ENCODE measurements around the gene DVL3.
"Not testable (repeated sequence)": the region's sequence is repeated elsewhere in the genome, so short reads cannot be mapped to it uniquely, and the experiment has no call there.

The DVL3 gene

GRCh38 chr3:184154885-184155643 is at the start of gene DVL3:
DVL3 (plus strand) TSS chr3:184155377; CDS start chr3:184155636, 259 bp downstream.
- DNase-seq (ENCODE audit: low read depth) = peak; percentile 4

GRCh38 chr3:184110316-184110725 is 44.9 kb upstream of the DVL3 start:
- DNase-seq (ENCODE audit: low read depth) = no peak

- no peak for DNase-seq (ENCODE audit: low read depth)
Observed at GRCh38 chr3:184116017-184116416, 39.2 kb upstream of the DVL3 start.

GRCh38 chr3:184117636-184118035 is 37.5 kb upstream of the DVL3 start:
- DNase-seq (ENCODE audit: low read depth) = no peak

- not testable (repeated sequence) for DNase-seq (ENCODE audit: low read depth)
Observed at GRCh38 chr3:184121031-184121430, 34.1 kb upstream of the DVL3 start.

DNA sequence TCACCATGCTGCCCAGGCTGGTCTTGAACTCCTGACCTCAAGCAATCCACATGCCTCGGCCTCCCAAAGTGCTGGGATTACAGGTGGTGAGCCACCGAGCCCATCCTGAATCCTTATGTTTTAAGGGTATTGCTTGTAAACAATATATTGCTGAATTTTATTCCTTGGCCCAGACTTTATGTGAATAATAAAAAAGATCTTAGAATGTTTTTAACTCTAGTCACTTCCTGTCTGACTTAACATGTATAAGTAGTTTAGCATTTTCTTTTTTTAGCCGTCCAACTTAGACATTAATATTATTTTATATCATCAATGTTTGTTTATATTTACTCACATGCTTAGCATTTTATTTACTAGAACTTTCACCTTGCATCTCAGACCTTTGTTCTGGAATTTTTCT is 29.2 kb upstream of the DVL3 start:
- DNase-seq (ENCODE audit: low read depth) = no peak

- no peak for DNase-seq (ENCODE audit: low read depth)
Observed at GRCh38 chr3:184129012-184129411, 26.2 kb upstream of the DVL3 start.

DNA sequence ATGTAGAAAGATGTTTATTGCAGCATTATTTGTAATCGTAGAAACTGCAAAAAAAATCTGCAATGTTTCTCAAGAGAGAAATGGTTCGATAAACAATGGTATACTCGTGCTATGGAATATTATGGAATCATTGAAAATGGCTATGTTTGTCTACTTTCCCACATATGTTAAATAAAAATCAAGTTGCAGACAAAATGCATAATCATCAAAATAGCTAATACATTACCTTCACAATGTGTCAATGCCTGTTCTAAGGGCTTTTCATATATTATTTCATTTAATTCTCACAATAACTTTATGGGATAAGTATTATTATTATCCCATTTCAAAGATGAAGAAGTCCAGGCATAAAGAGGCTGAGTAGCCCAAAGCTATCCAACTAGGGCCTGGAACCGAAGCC is 22.2 kb upstream of the DVL3 start:
- DNase-seq (ENCODE audit: low read depth) = no peak

DNA sequence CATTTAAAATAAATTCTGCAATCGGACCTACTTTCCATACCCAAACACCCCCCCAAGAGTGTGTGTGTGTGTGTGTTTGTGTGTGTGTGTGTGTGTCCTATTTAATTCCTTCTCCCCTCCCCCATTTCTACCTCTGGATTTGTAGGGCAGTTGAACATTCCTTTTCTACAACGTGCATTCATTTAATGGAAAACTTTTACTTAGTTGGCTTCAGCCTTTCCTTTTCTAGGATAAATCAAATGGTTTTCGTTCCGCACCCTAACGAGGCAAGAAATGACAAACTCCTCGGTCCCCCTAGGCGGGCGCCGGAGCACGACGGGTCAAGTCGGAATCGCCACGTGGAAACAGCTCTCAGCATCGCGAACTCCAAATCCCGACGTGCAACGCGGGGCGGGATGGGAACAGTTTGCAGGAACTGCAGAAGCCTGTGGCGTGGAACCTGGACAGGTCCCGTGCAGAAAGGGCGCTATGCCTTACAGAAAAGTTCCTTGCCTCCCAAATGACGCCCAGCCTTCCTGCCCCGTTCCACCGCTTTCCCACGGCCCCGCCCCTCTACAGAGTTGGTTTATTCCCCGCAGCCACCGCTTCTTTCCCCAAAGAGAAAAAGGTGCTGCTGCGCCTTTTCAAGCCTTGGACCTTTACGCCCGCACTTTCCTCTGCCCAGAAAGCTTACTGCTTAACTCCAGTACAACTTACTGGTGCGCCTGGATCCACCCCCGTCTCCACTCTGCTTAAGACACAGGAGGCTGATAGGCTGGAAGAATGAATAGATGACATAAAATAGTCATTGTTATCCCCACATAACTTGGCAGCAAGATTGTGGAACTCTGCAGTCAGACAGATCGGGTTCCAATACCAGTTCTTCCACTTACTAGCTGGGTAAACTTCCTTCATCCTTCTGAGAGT is 21.1 kb upstream of the DVL3 start:
- no peak for DNase-seq (ENCODE audit: low read depth)

DNA sequence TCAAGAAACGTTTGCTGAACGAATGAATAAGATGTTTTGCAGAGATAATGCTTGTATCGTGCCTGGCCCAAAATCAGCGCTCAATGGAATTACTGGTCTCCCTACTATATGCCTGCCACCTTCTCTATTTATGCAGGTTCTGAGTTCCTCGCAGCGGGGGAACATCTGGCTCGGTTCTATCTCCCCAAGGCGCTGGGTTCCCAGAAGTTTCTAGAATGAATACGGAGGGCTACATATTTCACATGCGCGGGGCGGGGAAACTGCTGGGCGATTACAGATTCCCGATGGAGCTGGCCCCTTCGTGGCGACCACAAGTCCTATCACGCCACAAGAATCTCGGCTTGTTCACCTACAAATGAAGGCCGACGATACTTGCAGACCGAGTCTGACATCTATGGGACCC is 20.4 kb upstream of the DVL3 start:
- DNase-seq (ENCODE audit: low read depth) = no peak

DNA sequence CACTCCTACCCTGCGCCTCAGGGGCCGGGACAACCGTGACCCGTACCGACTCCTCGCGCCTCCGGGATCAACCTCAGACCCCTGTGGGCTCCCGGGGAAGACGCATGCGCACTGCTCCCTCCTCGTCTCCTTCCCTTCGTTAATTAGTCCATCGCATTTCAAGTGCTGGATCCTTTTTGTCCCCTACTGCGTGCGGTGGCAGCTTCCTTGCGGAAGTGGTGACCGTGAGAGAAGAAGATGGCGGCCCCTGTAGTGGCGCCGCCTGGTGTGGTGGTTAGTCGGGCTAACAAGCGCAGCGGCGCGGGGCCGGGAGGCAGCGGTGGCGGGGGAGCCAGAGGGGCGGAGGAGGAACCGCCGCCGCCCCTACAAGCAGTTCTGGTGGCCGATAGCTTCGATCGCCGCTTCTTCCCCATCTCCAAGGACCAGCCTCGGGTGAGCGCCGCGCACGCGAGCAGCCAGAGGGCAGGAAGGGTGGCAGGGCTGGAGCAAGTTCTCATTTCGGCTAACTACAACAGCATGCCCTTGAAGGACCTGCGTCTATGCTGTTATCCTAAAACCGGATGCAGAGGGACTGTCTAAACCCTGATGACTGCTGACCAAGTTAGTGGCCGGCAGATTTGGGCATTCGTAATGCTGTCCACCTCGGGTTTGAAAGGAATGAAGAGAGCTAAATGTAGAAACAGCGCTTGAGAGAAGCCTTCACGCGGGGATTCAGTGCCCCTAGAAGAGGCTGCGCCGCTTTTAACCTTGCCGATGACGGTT is 19.8 kb upstream of the DVL3 start, which contains the start of gene EIF2B5:
Gene EIF2B5, plus strand, starts transcription at position 210 of the 762 bp plus-strand sequence. Its CDS starts 28 bp downstream, at position 238.
- DNase-seq (ENCODE audit: low read depth) = peak; percentile 74

GRCh38 chr3:184135911-184136260 is 19.3 kb upstream of the DVL3 start:
- no peak for DNase-seq (ENCODE audit: low read depth)

DNA sequence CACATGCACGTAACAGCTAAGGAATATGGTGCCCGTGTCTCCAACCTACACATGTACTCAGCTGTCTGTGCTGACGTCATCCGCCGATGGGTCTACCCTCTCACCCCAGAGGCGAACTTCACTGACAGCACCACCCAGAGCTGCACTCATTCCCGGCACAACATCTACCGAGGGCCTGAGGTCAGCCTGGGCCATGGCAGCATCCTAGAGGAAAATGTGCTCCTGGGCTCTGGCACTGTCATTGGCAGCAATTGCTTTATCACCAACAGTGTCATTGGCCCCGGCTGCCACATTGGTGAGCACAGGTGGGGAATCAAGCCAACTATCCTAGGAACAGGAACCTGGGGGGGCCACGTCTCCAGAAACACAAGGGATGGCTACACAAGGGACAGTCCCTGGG is 14.7 kb upstream of the DVL3 start:
- DNase-seq (ENCODE audit: low read depth) = no peak

GRCh38 chr3:184142199-184142598 is 13.0 kb upstream of the DVL3 start:
- DNase-seq (ENCODE audit: low read depth) = no peak

DNA sequence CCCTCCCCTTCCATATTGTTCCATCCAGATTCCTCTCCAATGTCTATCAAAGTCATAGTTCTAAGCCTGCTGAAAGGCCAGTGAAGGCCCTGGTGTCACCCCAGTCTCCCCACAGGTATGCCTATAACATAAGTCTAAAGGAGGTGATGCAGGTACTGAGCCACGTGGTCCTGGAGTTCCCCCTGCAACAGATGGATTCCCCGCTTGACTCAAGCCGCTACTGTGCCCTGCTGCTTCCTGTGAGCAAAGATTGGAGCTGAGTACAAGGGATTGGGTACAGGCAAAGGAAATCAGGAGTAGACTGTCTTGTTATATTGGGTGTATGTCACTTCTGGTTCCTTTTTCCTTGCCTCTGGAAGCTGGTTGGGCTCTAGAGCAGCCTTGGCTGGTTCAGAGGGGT is 11.8 kb upstream of the DVL3 start:
- no peak for DNase-seq (ENCODE audit: low read depth)

GRCh38 chr3:184144505-184144904 is 10.7 kb upstream of the DVL3 start:
- no peak for DNase-seq (ENCODE audit: low read depth)

DNA sequence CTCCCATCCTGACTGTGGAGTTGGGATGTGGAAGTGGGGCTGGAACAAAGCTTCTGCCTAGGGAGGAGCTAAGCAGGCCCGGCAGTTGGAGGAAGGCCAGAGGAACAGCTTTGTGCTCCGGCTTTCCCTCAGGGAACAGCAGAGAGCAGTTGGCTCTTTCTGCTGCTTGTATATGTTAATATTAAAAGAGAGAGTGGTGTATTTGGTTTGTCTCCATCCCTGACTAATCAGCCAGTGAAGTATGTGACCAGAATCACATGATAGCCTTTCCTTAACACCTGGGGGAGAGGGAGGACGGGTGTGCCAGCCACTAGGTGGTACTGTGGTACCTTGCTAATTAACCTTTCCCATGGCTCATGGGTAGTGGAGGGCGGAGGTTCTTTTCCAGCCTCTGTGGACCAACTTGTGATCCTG is 10.1 kb upstream of the DVL3 start:
- no peak for DNase-seq (ENCODE audit: low read depth)

- DNase-seq (ENCODE audit: low read depth) = no peak
Observed at GRCh38 chr3:184145751-184146270, 9.4 kb upstream of the DVL3 start.

GRCh38 chr3:184148076-184148475 is 7.1 kb upstream of the DVL3 start:
- no peak for DNase-seq (ENCODE audit: low read depth)

GRCh38 chr3:184149123-184149522 is 6.1 kb upstream of the DVL3 start:
- no peak for DNase-seq (ENCODE audit: low read depth)

DNA sequence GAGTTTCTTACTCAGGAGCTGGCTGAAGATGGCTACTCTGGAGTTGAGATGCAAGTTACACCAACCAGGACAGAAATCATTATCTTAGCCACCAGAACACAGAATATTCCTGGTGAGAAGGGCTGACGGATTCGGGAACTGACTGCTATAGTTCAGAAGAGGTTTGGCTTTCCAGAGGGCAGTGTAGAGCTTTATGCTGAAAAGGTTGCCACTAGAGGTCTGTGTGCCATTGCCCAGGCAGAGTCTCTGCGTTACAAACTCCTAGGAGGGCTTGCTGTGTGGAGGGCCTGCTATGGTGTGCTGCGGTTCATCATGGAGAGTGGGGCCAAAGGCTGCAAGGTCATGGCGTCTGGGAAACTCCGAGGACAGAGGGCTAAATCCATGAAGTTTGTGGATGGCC is 5.4 kb upstream of the DVL3 start:
- not testable (repeated sequence) for DNase-seq (ENCODE audit: low read depth)

All from stimulated activated CD8-positive, alpha-beta memory T cell treated with anti-CD3 and anti-CD28 coated beads, Interleukin-12 subunit alpha, Interleukin-12 subunit beta, amount 100 ng/mL, for 1 hour (primary cell).